ENCODE results near the gene SFI1.
"Not testable (repeated sequence)": the region's sequence is repeated elsewhere in the genome, so short reads cannot be mapped to it uniquely, and the experiment has no call there.

SFI1 gene

DNA sequence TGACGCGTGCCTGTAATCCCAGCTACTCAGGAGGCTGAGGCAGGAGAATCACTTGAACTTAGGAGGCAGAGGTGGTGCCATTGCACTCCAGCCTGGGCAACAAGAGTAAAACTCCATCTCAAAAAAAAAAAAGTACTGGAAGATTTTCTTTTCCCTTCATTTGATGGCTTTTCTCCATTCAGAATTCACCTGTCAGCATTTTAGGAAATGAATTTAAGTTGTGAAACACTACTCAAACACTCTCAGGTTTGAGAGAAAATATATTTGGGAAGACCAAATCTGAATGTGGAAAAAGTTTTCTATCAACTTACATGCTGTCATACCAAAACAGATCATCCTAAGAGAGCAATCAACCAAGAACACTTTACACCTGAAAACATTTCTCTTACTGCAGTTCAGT lies 9.4 kb upstream of the SFI1 start:
- H3K27me3 Mint-ChIP-seq: no peaks in the 10 kb centered on the region
- peaks cover 15% of the 10 kb centered on the region for H3K4me1 Mint-ChIP-seq (ENCODE audit: low read depth)
- no peak overlapping the region for H3K4me3 Mint-ChIP-seq
- peaks cover 64% of the 10 kb centered on the region for H3K36me3 Mint-ChIP-seq (ENCODE audit: low read depth)
- no peak overlapping the region for H3K27ac Mint-ChIP-seq
- no peaks in the 10 kb centered on the region for H3K9me3 Mint-ChIP-seq
- intact Hi-C loops (cut with micrococcal nuclease): loop anchor here (5.0 to 10.0 kb wide), 2 partner anchors 90 to 192 kb away; partner anchors contain the start of genes DRG1 and PIK3IP1

GRCh38 chr22:31488346-31488883 lies 7.9 kb upstream of the SFI1 start:
- intact Hi-C loops (cut with micrococcal nuclease): loop anchor here (5.0 to 10.0 kb wide), 2 partner anchors 91 to 194 kb away; partner anchors contain the start of genes DRG1 and PIK3IP1

GRCh38 chr22:31488988-31489617 lies 7.2 kb upstream of the SFI1 start:
- Mint-ChIP-seq H3K27ac (peak overlapping the region; percentile 95), H3K36me3 (ENCODE audit: low read depth) (peaks cover 43% of the 10 kb centered on the region), H3K27me3 (no peaks in the 10 kb centered on the region), H3K4me1 (ENCODE audit: low read depth) (peaks cover 18% of the 10 kb centered on the region), H3K9me3 (no peaks in the 10 kb centered on the region), H3K4me3 (peak overlapping the region; percentile 96)
- intact Hi-C loops (cut with micrococcal nuclease): loop anchor here (5.0 to 10.0 kb wide), 2 partner anchors 92 to 194 kb away; partner anchors contain the start of genes DRG1 and PIK3IP1

More at GRCh38 chr22:31488346-31488883, 7.9 kb upstream of the SFI1 start:
- peak overlapping the region; percentile 95 for H3K27ac Mint-ChIP-seq
- peaks cover 18% of the 10 kb centered on the region for H3K4me1 Mint-ChIP-seq (ENCODE audit: low read depth)
- no peaks in the 10 kb centered on the region for H3K27me3 Mint-ChIP-seq
- peaks cover 50% of the 10 kb centered on the region for H3K36me3 Mint-ChIP-seq (ENCODE audit: low read depth)
- H3K4me3 Mint-ChIP-seq: peak overlapping the region; percentile 82
- no peaks in the 10 kb centered on the region for H3K9me3 Mint-ChIP-seq

DNA sequence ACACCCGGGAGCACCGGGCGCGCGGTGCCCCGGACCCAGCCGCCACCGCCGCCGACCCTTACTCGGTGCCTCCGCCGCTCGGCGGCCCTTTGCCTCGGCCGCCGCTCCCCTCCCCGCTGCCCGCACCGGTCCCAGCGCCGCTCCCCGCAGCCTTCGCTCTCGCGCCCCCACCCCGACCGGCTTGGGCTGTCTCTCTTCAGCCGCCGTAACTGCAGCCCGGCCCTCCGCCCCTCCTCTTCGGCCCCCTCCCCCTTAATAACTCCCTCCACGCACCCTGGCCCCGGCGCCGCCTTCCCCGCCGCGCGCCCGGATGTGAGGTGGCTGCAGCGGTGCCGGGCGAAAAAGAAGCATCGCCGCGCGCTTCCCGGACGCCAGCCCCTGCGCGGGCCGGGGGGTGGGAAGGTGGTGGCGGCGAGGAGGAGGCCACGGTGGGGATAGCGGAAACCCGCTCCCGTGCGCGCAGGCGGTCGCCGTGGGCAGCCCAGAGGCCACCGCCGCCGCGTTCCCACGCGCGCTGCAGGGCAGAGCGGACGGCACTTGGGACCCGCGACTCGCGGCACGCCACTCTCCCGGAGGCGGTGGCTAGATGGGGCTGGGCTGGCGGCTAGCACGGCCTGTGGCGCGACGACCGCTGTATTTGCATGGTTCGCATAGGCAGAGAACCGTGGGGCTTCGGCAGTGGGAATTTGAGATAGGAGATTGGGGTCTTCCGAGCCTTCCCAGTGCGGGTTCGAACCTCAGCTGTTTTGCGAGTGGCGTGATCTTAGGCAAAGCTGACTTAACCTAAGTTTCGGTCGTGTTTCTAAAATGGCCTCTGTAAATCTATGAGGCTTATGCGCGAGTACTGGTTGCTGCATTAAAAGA lies 6.5 kb upstream of the SFI1 start, which contains the start of gene EIF4ENIF1:
Gene EIF4ENIF1, minus strand, starts transcription at position 211 of the 864 bp plus-strand sequence. CDS start 1,124 bp downstream, outside the sequence.
- Mint-ChIP-seq H3K9me3 (no peaks in the 10 kb centered on the region), H3K4me3 (peak within 1 kb of the TSS; percentile 96), H3K27ac (peak within 1 kb of the TSS; percentile 95), H3K4me1 (ENCODE audit: low read depth) (peaks cover 18% of the 10 kb centered on the region), H3K27me3 (no peaks in the 10 kb centered on the region), H3K36me3 (ENCODE audit: low read depth) (peaks cover 35% of the 10 kb centered on the region)
- intact Hi-C loops (cut with micrococcal nuclease): loop anchor here (5.0 to 10.0 kb wide), 3 partner anchors 93 to 195 kb away; partner anchors contain the start of genes DRG1 and PIK3IP1

DNA sequence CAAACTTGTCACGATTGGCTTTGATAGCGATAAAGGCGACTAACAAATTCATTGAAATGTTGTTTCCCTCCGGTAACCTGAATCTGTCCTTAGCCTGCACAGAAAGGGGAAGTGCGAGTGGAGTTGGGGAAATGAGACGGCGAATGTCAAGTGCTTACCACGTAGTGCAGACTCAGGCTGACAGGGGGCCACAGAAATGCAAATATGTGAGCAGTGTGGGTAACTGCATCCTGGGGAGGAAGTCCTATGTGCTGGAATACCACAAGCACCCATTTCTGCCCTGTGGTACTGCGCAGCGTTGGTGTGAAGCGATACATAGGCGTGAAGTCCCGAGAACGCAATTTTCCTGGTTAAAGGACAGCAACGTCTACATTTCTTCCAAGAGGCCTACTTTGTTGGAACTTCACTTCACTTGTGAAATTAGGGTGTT lies 5.8 kb upstream of the SFI1 start:
- Mint-ChIP-seq H3K9me3 (no peaks in the 10 kb centered on the region), H3K27ac (peak overlapping the region; percentile 95), H3K4me1 (ENCODE audit: low read depth) (peaks cover 18% of the 10 kb centered on the region), H3K4me3 (peak overlapping the region; percentile 96), H3K36me3 (ENCODE audit: low read depth) (peaks cover 29% of the 10 kb centered on the region), H3K27me3 (no peaks in the 10 kb centered on the region)
- intact Hi-C loops (cut with micrococcal nuclease): loop anchor here (5.0 kb wide), 1 partner anchor 142 kb away; no protein-coding TSS in a partner anchor

GRCh38 chr22:31491218-31491962 lies 4.9 kb upstream of the SFI1 start:
- H3K4me3 Mint-ChIP-seq: no peak overlapping the region
- intact Hi-C loops (cut with micrococcal nuclease): loop anchor here (5.0 kb wide), 1 partner anchor 141 kb away; no protein-coding TSS in a partner anchor

GRCh38 chr22:31492151-31492550 lies 4.2 kb upstream of the SFI1 start:
- H3K9me3 Mint-ChIP-seq: no peaks in the 10 kb centered on the region
- H3K27ac Mint-ChIP-seq: peak overlapping the region; percentile 95
- no peaks in the 10 kb centered on the region for H3K27me3 Mint-ChIP-seq
- H3K4me3 Mint-ChIP-seq: no peak overlapping the region
- H3K4me1 Mint-ChIP-seq (ENCODE audit: low read depth): peaks cover 23% of the 10 kb centered on the region
- peaks cover 23% of the 10 kb centered on the region for H3K36me3 Mint-ChIP-seq (ENCODE audit: low read depth)
- intact Hi-C loops (cut with micrococcal nuclease): loop anchor here (5.0 kb wide), 1 partner anchor 140 kb away; no protein-coding TSS in a partner anchor

More at GRCh38 chr22:31491218-31491962, 4.9 kb upstream of the SFI1 start:
- peaks cover 24% of the 10 kb centered on the region for H3K36me3 Mint-ChIP-seq (ENCODE audit: low read depth)
- no peaks in the 10 kb centered on the region for H3K27me3 Mint-ChIP-seq
- H3K9me3 Mint-ChIP-seq: no peaks in the 10 kb centered on the region
- peak overlapping the region; percentile 95 for H3K27ac Mint-ChIP-seq
- peaks cover 18% of the 10 kb centered on the region for H3K4me1 Mint-ChIP-seq (ENCODE audit: low read depth)

DNA sequence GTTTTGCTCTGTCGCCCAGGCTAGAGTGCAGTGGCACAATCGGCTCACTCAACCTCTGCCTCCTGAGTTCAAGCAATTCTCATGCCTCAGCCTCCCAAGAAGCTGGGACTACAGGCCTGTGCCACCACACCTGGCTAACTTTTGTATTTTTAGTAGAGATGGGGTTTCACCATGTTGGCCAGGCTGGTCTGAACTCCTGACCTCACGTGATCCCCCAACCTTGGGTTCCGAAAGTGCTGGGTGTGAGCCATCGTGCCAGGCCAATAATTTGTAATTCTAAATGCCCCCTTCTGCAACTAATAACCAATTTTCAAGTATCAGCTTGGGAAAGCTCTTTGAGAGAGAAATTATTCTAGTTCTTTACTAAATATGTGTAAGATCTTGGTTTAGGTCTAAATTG lies 3.0 kb upstream of the SFI1 start:
- H3K27me3 Mint-ChIP-seq, H3K9me3 Mint-ChIP-seq, H3K4me3 Mint-ChIP-seq: not testable (repeated sequence)
- Mint-ChIP-seq H3K4me1 (ENCODE audit: low read depth) (peaks cover 27% of the 10 kb centered on the region), H3K27ac (peak overlapping the region; percentile 95), H3K36me3 (ENCODE audit: low read depth) (peaks cover 20% of the 10 kb centered on the region)
- intact Hi-C loops (cut with micrococcal nuclease): loop anchor here (5.0 kb wide), 1 partner anchor 139 kb away; no protein-coding TSS in a partner anchor

DNA sequence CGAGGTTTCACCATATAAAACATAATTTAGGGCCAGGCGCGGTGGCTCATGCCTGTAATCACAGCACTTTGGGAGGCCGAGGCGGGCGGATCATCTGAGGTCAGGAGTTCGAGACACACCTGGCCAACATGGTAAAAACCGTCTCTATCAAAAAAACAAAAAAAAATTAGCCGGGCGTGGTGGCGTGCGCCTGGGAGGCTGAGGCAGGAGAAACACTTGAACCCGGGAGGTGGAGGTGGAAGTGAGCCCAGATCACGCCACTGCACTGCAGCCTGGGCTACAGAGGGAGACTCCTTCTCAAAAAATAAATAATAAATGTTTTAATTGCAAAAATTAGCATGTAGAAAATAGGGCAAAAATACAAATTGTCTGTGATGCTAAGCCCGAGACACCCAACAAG lies 993 bp upstream of the SFI1 start:
- Mint-ChIP-seq H3K9me3 (no peaks in the 10 kb centered on the region), H3K27ac (peak overlapping the region; percentile 85), H3K36me3 (ENCODE audit: low read depth) (peaks cover 11% of the 10 kb centered on the region), H3K27me3 (no peaks in the 10 kb centered on the region), H3K4me3 (peak overlapping the region; percentile 20), H3K4me1 (ENCODE audit: low read depth) (peaks cover 21% of the 10 kb centered on the region)
- intact Hi-C loops (cut with micrococcal nuclease): no loop called here

DNA sequence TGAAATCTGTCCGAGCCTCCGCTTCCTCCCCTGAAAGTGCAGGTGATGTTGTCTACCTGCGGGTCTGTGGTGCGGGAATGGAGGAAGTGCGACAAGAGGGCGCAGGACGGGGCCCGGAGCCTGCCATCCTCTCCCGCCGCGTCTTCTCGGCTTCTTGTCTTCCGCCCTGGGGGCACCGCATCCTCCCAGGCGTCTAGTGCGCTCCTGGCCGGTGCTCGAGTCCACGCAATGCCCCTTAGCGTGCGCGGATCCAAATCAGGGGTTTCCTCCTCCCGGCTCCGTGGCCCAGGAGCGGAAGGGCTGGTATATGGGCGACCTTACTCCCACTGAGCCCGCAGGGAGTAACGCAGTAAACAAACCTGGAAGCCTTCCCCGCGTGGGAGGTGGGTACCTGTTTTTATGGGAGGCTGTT lies 405 bp downstream of the SFI1 start:
- intact Hi-C loops (cut with micrococcal nuclease): no loop called here
- H3K36me3 Mint-ChIP-seq (ENCODE audit: low read depth): peaks cover 11% of the 10 kb centered on the region
- H3K27me3 Mint-ChIP-seq: no peaks in the 10 kb centered on the region
- no peaks in the 10 kb centered on the region for H3K9me3 Mint-ChIP-seq
- H3K4me1 Mint-ChIP-seq (ENCODE audit: low read depth): peaks cover 16% of the 10 kb centered on the region
- peak overlapping the region; percentile 85 for H3K27ac Mint-ChIP-seq
- peak overlapping the region; percentile 91 for H3K4me3 Mint-ChIP-seq

- H3K9me3 Mint-ChIP-seq: no peaks in the 10 kb centered on the region
- intact Hi-C loops (cut with micrococcal nuclease): no loop called here
- H3K27me3 Mint-ChIP-seq: no peaks in the 10 kb centered on the region
- peak overlapping the region; percentile 91 for H3K4me3 Mint-ChIP-seq
- peaks cover 11% of the 10 kb centered on the region for H3K4me1 Mint-ChIP-seq (ENCODE audit: low read depth)
- peak overlapping the region; percentile 85 for H3K27ac Mint-ChIP-seq
- peaks cover 11% of the 10 kb centered on the region for H3K36me3 Mint-ChIP-seq (ENCODE audit: low read depth)
Measured at GRCh38 chr22:31497148-31497938, 1.0 kb downstream of the SFI1 start.

- peaks cover 15% of the 10 kb centered on the region for H3K4me1 Mint-ChIP-seq (ENCODE audit: low read depth)
- no peak overlapping the region for H3K4me3 Mint-ChIP-seq
- no peak overlapping the region for H3K27ac Mint-ChIP-seq
- peaks cover 3% of the 10 kb centered on the region for H3K36me3 Mint-ChIP-seq (ENCODE audit: low read depth)
- no peaks in the 10 kb centered on the region for H3K9me3 Mint-ChIP-seq
- intact Hi-C loops (cut with micrococcal nuclease): no loop called here
- no peaks in the 10 kb centered on the region for H3K27me3 Mint-ChIP-seq
Measured at GRCh38 chr22:31501738-31502137, 5.4 kb downstream of the SFI1 start.
